Fibroblast of lung (primary cell): ENCODE measurements around the gene CEP70.

Experiments
- EZH2 ChIP-seq: IDR thresholded peaks from 2 replicates; pipeline ENCODE4 v1.5.1; 2012; ENCODE audit warnings: low read length, control low read depth, mild to moderate bottlenecking; ENCODE audit errors: missing control alignments
- TF ChIP-seq, protein P1 (sequence below), 2 donors: IDR thresholded peaks in 1 of 2; conservative IDR thresholded peaks in 1 of 2; 1 replicate in 1 of 2; 2 replicates in 1 of 2; pipeline ENCODE4 v1.5.1; 2011 to 2012; ENCODE audit warnings: low read length in 2 of 2, control low read depth in 1 of 2, inconsistent platforms in 1 of 2, low read depth in 1 of 2, mild to moderate bottlenecking in 1 of 2

DNA sequence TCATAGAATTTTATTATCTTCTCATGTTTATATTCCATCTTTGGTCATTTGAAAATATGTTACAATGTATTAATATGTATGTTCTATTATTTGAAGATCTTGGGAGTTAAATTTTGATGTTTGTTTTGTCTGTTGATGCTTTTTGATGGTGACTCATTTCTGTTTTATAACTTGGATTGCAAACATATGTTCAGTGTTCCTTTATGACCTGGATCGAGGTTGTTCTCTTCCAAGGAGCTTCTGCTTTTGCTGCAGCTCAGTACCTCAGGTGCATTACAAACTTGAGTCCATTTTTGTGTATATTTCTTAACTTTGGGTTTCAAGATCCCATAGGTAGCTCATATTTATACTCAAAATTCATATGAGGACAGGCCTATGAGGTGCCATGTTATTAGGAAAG lies 122.6 kb downstream of the CEP70 start:
- TF ChIP-seq EZH2, result no peak
- TF ChIP-seq, protein P1, sequence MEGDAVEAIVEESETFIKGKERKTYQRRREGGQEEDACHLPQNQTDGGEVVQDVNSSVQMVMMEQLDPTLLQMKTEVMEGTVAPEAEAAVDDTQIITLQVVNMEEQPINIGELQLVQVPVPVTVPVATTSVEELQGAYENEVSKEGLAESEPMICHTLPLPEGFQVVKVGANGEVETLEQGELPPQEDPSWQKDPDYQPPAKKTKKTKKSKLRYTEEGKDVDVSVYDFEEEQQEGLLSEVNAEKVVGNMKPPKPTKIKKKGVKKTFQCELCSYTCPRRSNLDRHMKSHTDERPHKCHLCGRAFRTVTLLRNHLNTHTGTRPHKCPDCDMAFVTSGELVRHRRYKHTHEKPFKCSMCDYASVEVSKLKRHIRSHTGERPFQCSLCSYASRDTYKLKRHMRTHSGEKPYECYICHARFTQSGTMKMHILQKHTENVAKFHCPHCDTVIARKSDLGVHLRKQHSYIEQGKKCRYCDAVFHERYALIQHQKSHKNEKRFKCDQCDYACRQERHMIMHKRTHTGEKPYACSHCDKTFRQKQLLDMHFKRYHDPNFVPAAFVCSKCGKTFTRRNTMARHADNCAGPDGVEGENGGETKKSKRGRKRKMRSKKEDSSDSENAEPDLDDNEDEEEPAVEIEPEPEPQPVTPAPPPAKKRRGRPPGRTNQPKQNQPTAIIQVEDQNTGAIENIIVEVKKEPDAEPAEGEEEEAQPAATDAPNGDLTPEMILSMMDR (conservative IDR thresholded peaks at IDR 0.05 in 1 of 2, IDR thresholded peaks at IDR 0.05 in 1 of 2; ENCODE audit: low read depth in 1 of 2, low read length in 2 of 2), result no peak
